ENCODE results near the gene UBE2L3. TPM values are rescaled to one million over a fixed set of nuclear protein-coding genes. Genes with fewer than 3 reads are reported as not detected.

UBE2L3 gene
- total and polyA plus RNA-seq, 2 of the 13 experiments (the other 11 are each of a cell fraction or from before 2014, with no cell fraction given), result 30.2 to 58.1 TPM

DNA sequence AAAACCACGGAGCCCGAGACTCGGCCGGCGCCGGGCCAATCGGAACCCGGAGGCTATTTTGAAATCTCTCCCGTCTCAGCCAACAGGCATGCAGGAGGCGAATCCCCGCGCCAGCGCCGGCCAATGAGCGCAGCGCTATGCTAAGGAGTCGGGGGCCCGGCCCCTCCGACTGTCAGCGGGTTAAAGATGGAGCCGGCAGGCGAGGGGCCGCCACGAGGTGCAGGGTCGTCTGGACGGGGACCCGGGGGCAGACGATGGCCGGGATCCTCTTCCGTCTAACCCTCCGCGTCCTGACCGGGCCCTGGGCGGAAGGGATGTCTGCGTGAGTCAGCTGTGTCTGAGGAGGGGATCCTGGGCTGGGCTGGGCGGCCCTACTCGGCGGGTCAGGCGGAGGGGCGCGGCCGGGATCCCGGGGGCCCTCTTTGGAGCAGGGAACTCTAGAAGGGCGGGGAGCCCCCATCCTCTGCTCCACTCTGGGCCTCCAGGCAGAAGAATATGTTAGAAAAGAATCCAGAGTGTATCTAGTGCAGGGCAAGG lies 84.6 kb downstream of the UBE2L3 start (continued):
- TF ChIP-seq ZNF703 (CRISPR knock-in tag; IDR thresholded peaks at IDR 0.05; ENCODE audit: borderline replicate concordance), result 0 out of 2 replicates have a peak, but pooled peaks have one; percentile 82
- 0 out of 2 replicates have a peak, but pooled peaks have one; percentile 36 for TF ChIP-seq SIN3A (IDR thresholded peaks at IDR 0.05; ENCODE audit: borderline replicate concordance, low read depth, low read length)
- no peak for TF ChIP-seq ZFP36L2 (CRISPR knock-in tag; IDR thresholded peaks at IDR 0.05)
- TF ChIP-seq PPARG (CRISPR knock-in tag; conservative IDR thresholded peaks at IDR 0.05), result no peak
- TF ChIP-seq ZNF224 (CRISPR knock-in tag; IDR thresholded peaks at IDR 0.05), result peak; percentile 92; the same call in 1 of the 2 replicates
- TF ChIP-seq TAF1 (CRISPR knock-in tag; IDR thresholded peaks at IDR 0.05), result peak; percentile 67; the same call in 1 of the 2 replicates
- peak; percentile 43; the same call in 1 of the 2 replicates for TF ChIP-seq POLR2AphosphoS5 (IDR thresholded peaks at IDR 0.05; ENCODE audit: low read depth, low read length)
- TF ChIP-seq, protein P1, sequence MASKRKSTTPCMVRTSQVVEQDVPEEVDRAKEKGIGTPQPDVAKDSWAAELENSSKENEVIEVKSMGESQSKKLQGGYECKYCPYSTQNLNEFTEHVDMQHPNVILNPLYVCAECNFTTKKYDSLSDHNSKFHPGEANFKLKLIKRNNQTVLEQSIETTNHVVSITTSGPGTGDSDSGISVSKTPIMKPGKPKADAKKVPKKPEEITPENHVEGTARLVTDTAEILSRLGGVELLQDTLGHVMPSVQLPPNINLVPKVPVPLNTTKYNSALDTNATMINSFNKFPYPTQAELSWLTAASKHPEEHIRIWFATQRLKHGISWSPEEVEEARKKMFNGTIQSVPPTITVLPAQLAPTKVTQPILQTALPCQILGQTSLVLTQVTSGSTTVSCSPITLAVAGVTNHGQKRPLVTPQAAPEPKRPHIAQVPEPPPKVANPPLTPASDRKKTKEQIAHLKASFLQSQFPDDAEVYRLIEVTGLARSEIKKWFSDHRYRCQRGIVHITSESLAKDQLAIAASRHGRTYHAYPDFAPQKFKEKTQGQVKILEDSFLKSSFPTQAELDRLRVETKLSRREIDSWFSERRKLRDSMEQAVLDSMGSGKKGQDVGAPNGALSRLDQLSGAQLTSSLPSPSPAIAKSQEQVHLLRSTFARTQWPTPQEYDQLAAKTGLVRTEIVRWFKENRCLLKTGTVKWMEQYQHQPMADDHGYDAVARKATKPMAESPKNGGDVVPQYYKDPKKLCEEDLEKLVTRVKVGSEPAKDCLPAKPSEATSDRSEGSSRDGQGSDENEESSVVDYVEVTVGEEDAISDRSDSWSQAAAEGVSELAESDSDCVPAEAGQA (IDR thresholded peaks at IDR 0.05; ENCODE audit: low read depth), result no peak
- TF ChIP-seq, protein P1 (CRISPR knock-in tag; IDR thresholded peaks at IDR 0.05; ENCODE audit: borderline replicate concordance), result no peak
- peak; percentile 80; the same call in 1 of the 2 replicates for TF ChIP-seq ZNF749 (CRISPR knock-in tag; IDR thresholded peaks at IDR 0.05; ENCODE audit: borderline replicate concordance)
- peak; percentile 64; the same call in 1 of the 2 replicates for TF ChIP-seq YEATS4 (CRISPR knock-in tag; IDR thresholded peaks at IDR 0.05; ENCODE audit: borderline replicate concordance)
- TF ChIP-seq, protein P2, sequence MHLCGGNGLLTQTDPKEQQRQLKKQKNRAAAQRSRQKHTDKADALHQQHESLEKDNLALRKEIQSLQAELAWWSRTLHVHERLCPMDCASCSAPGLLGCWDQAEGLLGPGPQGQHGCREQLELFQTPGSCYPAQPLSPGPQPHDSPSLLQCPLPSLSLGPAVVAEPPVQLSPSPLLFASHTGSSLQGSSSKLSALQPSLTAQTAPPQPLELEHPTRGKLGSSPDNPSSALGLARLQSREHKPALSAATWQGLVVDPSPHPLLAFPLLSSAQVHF (CRISPR knock-in tag; IDR thresholded peaks at IDR 0.05), result no peak
- TF ChIP-seq AKAP8 (CRISPR knock-in tag; IDR thresholded peaks at IDR 0.05), result no peak
- TF ChIP-seq ZNF501 (CRISPR knock-in tag; IDR thresholded peaks at IDR 0.05), result 0 out of 2 replicates have a peak, but pooled peaks have one; percentile 25
- peak; percentile 76 for TF ChIP-seq SP2 (CRISPR knock-in tag; IDR thresholded peaks at IDR 0.05)
- TF ChIP-seq REL (CRISPR knock-in tag; conservative IDR thresholded peaks at IDR 0.05), result 0 out of 2 replicates have a peak, but pooled peaks have one; percentile 58
- peak; percentile 80; the same call in 1 of the 2 replicates for TF ChIP-seq KDM2A (CRISPR knock-in tag; IDR thresholded peaks at IDR 0.05; ENCODE audit: borderline replicate concordance, low read depth)
- TF ChIP-seq MEIS1 (CRISPR knock-in tag; IDR thresholded peaks at IDR 0.05; ENCODE audit: borderline replicate concordance), result peak; percentile 50; the same call in 1 of the 2 replicates
- peak; percentile 24; the same call in 1 of the 2 replicates for TF ChIP-seq KDM5A (IDR thresholded peaks at IDR 0.05; ENCODE audit: borderline replicate concordance, low read length)
